ENCODE measurements around the gene TTYH2. TPM values are rescaled to one million over a fixed set of nuclear protein-coding genes. Genes with fewer than 3 reads are reported as not detected.

The TTYH2 gene
- total RNA-seq, 1 experiment from 2014 or later: 1.5 TPM

- no peaks in the 10 kb centered on the region for H3K36me3 ChIP-seq (ENCODE audit: low read depth)
- H3K9me2 ChIP-seq (ENCODE audit: insufficient read depth): no peaks in the 10 kb centered on the region
- ChIA-PET CTCF (interaction anchor here (1.0 kb wide), 1 partner anchor 8 kb away, joined by 13 read pairs; the partner anchor contains the start of gene TTYH2), POLR2A (ENCODE audit: unreplicated experiment) (no interaction called here)
- no peak overlapping the region for H3K4me3 ChIP-seq
- no peaks in the 10 kb centered on the region for H4K20me1 ChIP-seq (ENCODE audit: insufficient read depth)
- no peaks in the 10 kb centered on the region for H3K9me3 ChIP-seq (ENCODE audit: insufficient read depth, low read depth)
- TF ChIP-seq CTCF (conservative IDR thresholded peaks at IDR 0.05) (no peak), EZH2 (IDR thresholded peaks at IDR 0.05; ENCODE audit: low read depth) (no peak)
- no peak overlapping the region for H2AFZ ChIP-seq
- peaks cover 31% of the 10 kb centered on the region for H3K27me3 ChIP-seq (ENCODE audit: insufficient read depth, low read depth)
- no peak overlapping the region for H3K27ac ChIP-seq
- BruUV-seq (replicated peaks): no TSS peak
- H3K4me1 ChIP-seq (replicated peaks; ENCODE audit: insufficient read depth): no peaks in the 10 kb centered on the region
- no peak for DNase-seq
- no peaks in the 10 kb centered on the region for H3F3A ChIP-seq (ENCODE audit: insufficient read depth, low read depth)
- intact Hi-C loops (cut with micrococcal nuclease; ENCODE audit: unreplicated experiment): no loop called here
- no peaks in the 10 kb centered on the region for H3K79me2 ChIP-seq (ENCODE audit: low read depth)
- H3K4me2 ChIP-seq: no peak overlapping the region
These were observed 7.8 kb downstream of the TTYH2 start for GRCh38 chr17:74220946-74221818.

GRCh38 chr17:74222399-74222798 lies 9.0 kb downstream of the TTYH2 start:
- Histone ChIP-seq H3K36me3 (ENCODE audit: low read depth) (no peaks in the 10 kb centered on the region), H2AFZ (no peak overlapping the region), H3F3A (ENCODE audit: insufficient read depth, low read depth) (0 out of 2 replicates have a peak, but pooled peaks cover under 1% of the 10 kb centered on the region), H3K4me2 (no peak overlapping the region), H3K9me2 (ENCODE audit: insufficient read depth) (no peaks in the 10 kb centered on the region), H3K27ac (no peak overlapping the region), H3K79me2 (ENCODE audit: low read depth) (no peaks in the 10 kb centered on the region), H4K20me1 (ENCODE audit: insufficient read depth) (no peaks in the 10 kb centered on the region), H3K4me1 (replicated peaks; ENCODE audit: insufficient read depth) (peaks cover 3% of the 10 kb centered on the region; the same call in 1 of the 2 replicates), H3K4me3 (no peak overlapping the region), H3K9me3 (ENCODE audit: insufficient read depth, low read depth) (no peaks in the 10 kb centered on the region), H3K27me3 (ENCODE audit: insufficient read depth, low read depth) (peaks cover 35% of the 10 kb centered on the region)
- intact Hi-C loops (cut with micrococcal nuclease; ENCODE audit: unreplicated experiment): no loop called here
- ChIA-PET CTCF (interaction anchor here (1.0 kb wide), 1 partner anchor 10 kb away, joined by 13 read pairs; the partner anchor contains the start of gene TTYH2), POLR2A (ENCODE audit: unreplicated experiment) (no interaction called here)
- TF ChIP-seq CTCF (conservative IDR thresholded peaks at IDR 0.05) (no peak), EZH2 (IDR thresholded peaks at IDR 0.05; ENCODE audit: low read depth) (no peak)
- BruUV-seq (replicated peaks): no TSS peak
- no peak for DNase-seq

- H3K79me2 ChIP-seq (ENCODE audit: low read depth): no peaks in the 10 kb centered on the region
- H2AFZ ChIP-seq: no peak overlapping the region
- no peak overlapping the region for H3K4me2 ChIP-seq
- peaks cover 35% of the 10 kb centered on the region for H3K27me3 ChIP-seq (ENCODE audit: insufficient read depth, low read depth)
- no peak for TF ChIP-seq EZH2 (IDR thresholded peaks at IDR 0.05; ENCODE audit: low read depth)
- H3K36me3 ChIP-seq (ENCODE audit: low read depth): no peaks in the 10 kb centered on the region
- H3F3A ChIP-seq (ENCODE audit: insufficient read depth, low read depth): peaks cover 14% of the 10 kb centered on the region; the same call in 1 of the 2 replicates
- POLR2A ChIA-PET (ENCODE audit: unreplicated experiment): no interaction called here
- DNase-seq: no peak
- H3K27ac ChIP-seq: no peak overlapping the region
- peaks cover 18% of the 10 kb centered on the region for H3K4me1 ChIP-seq (replicated peaks; ENCODE audit: insufficient read depth)
- no peaks in the 10 kb centered on the region for H3K9me3 ChIP-seq (ENCODE audit: insufficient read depth, low read depth)
- H4K20me1 ChIP-seq (ENCODE audit: insufficient read depth): no peaks in the 10 kb centered on the region
- no peaks in the 10 kb centered on the region for H3K9me2 ChIP-seq (ENCODE audit: insufficient read depth)
- H3K4me3 ChIP-seq: no peak overlapping the region
- intact Hi-C loops (cut with micrococcal nuclease; ENCODE audit: unreplicated experiment): no loop called here
- CTCF ChIA-PET: no interaction called here
- no TSS peak for BruUV-seq (replicated peaks)
These were observed 10.5 kb downstream of the TTYH2 start for GRCh38 chr17:74223901-74224300.
